GM13976 (cell line): ENCODE data around the gene PIEZO2.

Experiments used
- DNase-seq: peaks from one replicate; pipeline ENCODE4 v3.0.0; 2012; ENCODE audit warnings: low spot score
- in situ Hi-C: fragments of 300-500 bp; cut with MboI; formaldehyde crosslinking; loops from one replicate; pipeline ENCODE4 v1.12.0; 2022; ENCODE audit warnings: low sequenced_read_pairs, mixed read lengths, inconsistent platforms; ENCODE audit not compliant: unreplicated experiment
- TF ChIP-seq, protein P1 (sequence below): IDR thresholded peaks from 2 replicates; pipeline ENCODE4 v1.5.1; 2012; ENCODE audit warnings: borderline replicate concordance, mild to moderate bottlenecking; ENCODE audit not compliant: insufficient read depth; ENCODE audit errors: extremely low read depth, missing control alignments, control extremely low read depth

Gene PIEZO2

DNA sequence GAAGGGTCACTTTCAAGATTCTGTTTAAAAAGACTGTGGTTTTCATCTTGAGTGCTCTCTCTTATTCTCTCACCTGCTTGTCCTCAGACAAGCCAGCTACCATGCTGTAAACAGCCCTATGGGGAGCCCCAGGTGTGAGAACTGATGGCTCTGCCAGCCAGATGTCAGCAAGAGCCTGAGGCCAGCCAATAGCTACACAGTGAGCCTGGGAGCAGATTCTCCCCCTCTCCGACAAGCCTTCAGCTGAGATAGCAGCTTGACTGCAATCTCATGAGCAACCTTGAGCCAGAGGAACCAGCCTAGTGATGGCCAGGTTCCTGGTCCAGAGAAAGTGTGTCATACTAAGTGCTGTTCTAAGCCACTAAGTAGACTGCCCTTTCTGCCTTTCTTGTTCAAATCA, 351.5 kb downstream of the PIEZO2 start:
- no peak for DNase-seq
- in situ Hi-C loops, result no loop called here
- TF ChIP-seq, protein P1, sequence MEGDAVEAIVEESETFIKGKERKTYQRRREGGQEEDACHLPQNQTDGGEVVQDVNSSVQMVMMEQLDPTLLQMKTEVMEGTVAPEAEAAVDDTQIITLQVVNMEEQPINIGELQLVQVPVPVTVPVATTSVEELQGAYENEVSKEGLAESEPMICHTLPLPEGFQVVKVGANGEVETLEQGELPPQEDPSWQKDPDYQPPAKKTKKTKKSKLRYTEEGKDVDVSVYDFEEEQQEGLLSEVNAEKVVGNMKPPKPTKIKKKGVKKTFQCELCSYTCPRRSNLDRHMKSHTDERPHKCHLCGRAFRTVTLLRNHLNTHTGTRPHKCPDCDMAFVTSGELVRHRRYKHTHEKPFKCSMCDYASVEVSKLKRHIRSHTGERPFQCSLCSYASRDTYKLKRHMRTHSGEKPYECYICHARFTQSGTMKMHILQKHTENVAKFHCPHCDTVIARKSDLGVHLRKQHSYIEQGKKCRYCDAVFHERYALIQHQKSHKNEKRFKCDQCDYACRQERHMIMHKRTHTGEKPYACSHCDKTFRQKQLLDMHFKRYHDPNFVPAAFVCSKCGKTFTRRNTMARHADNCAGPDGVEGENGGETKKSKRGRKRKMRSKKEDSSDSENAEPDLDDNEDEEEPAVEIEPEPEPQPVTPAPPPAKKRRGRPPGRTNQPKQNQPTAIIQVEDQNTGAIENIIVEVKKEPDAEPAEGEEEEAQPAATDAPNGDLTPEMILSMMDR, result no peak

GRCh38 chr18:10794771-10795170, 354.6 kb downstream of the PIEZO2 start:
- no peak for DNase-seq
- in situ Hi-C loops, result no loop called here
- TF ChIP-seq, protein P1, result no peak

- in situ Hi-C loops, result no loop called here
- TF ChIP-seq, protein P1, result no peak
- DNase-seq, result no peak
Observed at GRCh38 chr18:10793730-10794370, 355.5 kb downstream of the PIEZO2 start.

DNA sequence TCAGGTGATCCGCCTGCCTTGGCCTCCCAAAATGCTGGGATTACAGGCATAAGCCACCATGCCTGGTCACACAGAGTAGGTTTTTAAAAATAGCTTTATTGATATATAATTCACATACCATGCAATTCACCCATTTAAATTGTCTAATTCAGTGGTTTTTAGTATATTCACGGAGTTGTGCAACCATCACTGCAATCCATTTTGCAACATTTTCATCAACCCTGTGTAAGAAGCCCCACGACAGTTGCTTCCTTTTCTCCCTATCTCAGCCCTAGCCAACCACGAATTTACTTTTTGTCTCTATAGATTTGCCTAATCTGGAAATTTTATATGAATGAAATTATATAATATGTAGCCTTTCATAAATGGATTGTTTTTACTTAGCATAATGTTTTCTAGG, 357.2 kb downstream of the PIEZO2 start:
- no peak for DNase-seq
- TF ChIP-seq, protein P1, result no peak
- in situ Hi-C loops, result no loop called here

GRCh38 chr18:10791169-10791831, 358.1 kb downstream of the PIEZO2 start:
- TF ChIP-seq, protein P1, result no peak
- no peak for DNase-seq

DNA sequence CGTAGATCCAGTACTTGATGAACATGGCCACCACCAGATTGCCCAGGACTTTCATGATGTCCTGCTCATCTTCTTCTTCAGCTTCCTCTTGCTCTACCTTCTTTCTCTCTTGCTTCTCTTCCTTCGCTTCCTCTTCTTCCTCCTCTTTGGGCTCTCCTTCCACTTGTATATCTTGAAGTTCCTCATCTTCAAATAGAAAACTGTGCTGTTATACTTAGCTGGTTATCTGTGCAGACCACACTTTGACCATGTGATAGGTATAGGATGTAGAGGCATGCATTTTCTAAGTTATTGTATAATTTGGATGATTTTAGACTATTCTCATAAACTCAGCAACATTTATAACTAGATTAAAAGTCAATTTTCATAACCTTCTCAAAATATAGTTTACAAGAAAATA, 360.2 kb downstream of the PIEZO2 start:
- no peak for DNase-seq
- in situ Hi-C loops, result no loop called here
- TF ChIP-seq, protein P1, result no peak

More at GRCh38 chr18:10791169-10791831, 358.1 kb downstream of the PIEZO2 start:
- in situ Hi-C loops, result no loop called here
